DND-41 (cell line): ENCODE data around the gene SCYL2.

Experiments
- ATAC-seq: fragments of 200-7000 bp; cut with Tn5 transposase; 3 replicates; pipeline ENCODE4 v1.9.1; 2021; ENCODE audit warnings: low read depth; ENCODE audit not compliant: insufficient read depth
- DNase-seq: peaks from one replicate; pipeline ENCODE4 v3.0.0-alpha.2; 2020
- H2AFZ ChIP-seq: 2 replicates; pipeline ENCODE4 v1.6.0; 2012; ENCODE audit warnings: low read depth, low read length
- H3K27ac ChIP-seq: 2 replicates; pipeline ENCODE4 v1.5.1; 2012; ENCODE audit warnings: low read length, inconsistent platforms
- H3K27me3 ChIP-seq: fragments of 200-600 bp; sonication (generic); 2 replicates; pipeline ENCODE4 v1.6.0; 2012; ENCODE audit warnings: low read length, mild to moderate bottlenecking, inconsistent platforms; ENCODE audit not compliant: insufficient read depth, poor library complexity
- H3K36me3 ChIP-seq: 2 replicates; pipeline ENCODE4 v1.5.1; 2012; ENCODE audit warnings: low read length, inconsistent platforms; ENCODE audit not compliant: insufficient read depth
- H3K4me1 ChIP-seq: 2 replicates; pipeline ENCODE4 v1.5.1; 2012; ENCODE audit warnings: mild to moderate bottlenecking, low read length; ENCODE audit not compliant: insufficient read depth
- H3K4me2 ChIP-seq: 2 replicates; pipeline ENCODE4 v1.6.0; 2012; ENCODE audit warnings: mild to moderate bottlenecking, moderate library complexity, low read length, inconsistent platforms; ENCODE audit not compliant: insufficient read depth
- H3K4me3 ChIP-seq, 2 experiments: fragments of 200-600 bp in 1 of 2; shearing (Covaris generic) in 1 of 2; 2 replicates each; pipeline ENCODE4 v1.5.1; 2012 to 2016; ENCODE audit warnings: inconsistent platforms in 2 of 2, low read length in 2 of 2, mild to moderate bottlenecking in 2 of 2, low read depth in 1 of 2, moderate library complexity in 1 of 2
- H3K79me2 ChIP-seq: 2 replicates; pipeline ENCODE4 v1.6.0; 2012; ENCODE audit warnings: low read length, inconsistent platforms; ENCODE audit not compliant: insufficient read depth
- H3K9ac ChIP-seq: 2 replicates; pipeline ENCODE4 v1.6.0; 2012; ENCODE audit warnings: low read depth, mild to moderate bottlenecking, inconsistent platforms, low read length, moderate library complexity
- H3K9me3 ChIP-seq: 2 replicates; pipeline ENCODE4 v1.5.1; 2012; ENCODE audit warnings: low read length, moderate library complexity, mild to moderate bottlenecking, inconsistent platforms; ENCODE audit not compliant: insufficient read depth, severe bottlenecking
- H4K20me1 ChIP-seq: 2 replicates; pipeline ENCODE4 v1.6.0; 2012; ENCODE audit warnings: low read length; ENCODE audit not compliant: insufficient read depth
- EZH2 ChIP-seq: IDR thresholded peaks from 3 replicates; pipeline ENCODE4 v1.6.1; 2012; ENCODE audit warnings: borderline replicate concordance, low read depth, mild to moderate bottlenecking, moderate library complexity, low read length, inconsistent platforms; ENCODE audit not compliant: severe bottlenecking
- TF ChIP-seq, protein P1 (sequence below): IDR thresholded peaks from 2 replicates; pipeline ENCODE4 v1.5.1; 2012; ENCODE audit warnings: borderline replicate concordance, low read length, moderate library complexity, mild to moderate bottlenecking; ENCODE audit not compliant: poor library complexity, severe bottlenecking; ENCODE audit errors: extremely low read depth

SCYL2 gene

DNA sequence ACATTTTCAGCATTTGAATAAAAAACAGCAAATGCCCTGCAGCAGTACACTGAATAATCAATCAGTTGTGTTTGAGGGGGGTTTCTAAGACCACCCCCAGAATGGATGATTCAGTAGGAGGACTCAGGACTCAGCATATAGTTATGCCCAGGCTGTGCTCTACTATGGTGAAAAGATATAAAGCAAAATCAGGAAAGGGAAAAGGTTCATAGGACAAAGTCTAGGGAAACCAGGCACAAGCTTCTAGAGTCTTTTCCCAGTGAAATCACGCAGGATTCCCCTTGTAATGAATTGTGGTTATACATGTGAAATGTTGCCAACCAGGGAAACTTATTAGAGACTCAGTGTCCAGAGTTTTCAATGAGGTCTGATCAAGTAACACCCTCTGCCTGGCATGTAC, 64.9 kb downstream of the SCYL2 start:
- H3K9me3 ChIP-seq, result no peaks in the 10 kb centered on the region
- TF ChIP-seq, protein P1, sequence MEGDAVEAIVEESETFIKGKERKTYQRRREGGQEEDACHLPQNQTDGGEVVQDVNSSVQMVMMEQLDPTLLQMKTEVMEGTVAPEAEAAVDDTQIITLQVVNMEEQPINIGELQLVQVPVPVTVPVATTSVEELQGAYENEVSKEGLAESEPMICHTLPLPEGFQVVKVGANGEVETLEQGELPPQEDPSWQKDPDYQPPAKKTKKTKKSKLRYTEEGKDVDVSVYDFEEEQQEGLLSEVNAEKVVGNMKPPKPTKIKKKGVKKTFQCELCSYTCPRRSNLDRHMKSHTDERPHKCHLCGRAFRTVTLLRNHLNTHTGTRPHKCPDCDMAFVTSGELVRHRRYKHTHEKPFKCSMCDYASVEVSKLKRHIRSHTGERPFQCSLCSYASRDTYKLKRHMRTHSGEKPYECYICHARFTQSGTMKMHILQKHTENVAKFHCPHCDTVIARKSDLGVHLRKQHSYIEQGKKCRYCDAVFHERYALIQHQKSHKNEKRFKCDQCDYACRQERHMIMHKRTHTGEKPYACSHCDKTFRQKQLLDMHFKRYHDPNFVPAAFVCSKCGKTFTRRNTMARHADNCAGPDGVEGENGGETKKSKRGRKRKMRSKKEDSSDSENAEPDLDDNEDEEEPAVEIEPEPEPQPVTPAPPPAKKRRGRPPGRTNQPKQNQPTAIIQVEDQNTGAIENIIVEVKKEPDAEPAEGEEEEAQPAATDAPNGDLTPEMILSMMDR, result no peak
- TF ChIP-seq EZH2, result no peak
- no peak overlapping the region for H3K27ac ChIP-seq
- no peaks in the 10 kb centered on the region for H3K4me1 ChIP-seq
- ATAC-seq, result no peak
- H3K4me3 ChIP-seq, result no peak overlapping the region
- H3K4me2 ChIP-seq, result no peak overlapping the region
- no peak overlapping the region for H2AFZ ChIP-seq
- no peak overlapping the region for H3K9ac ChIP-seq
- H3K79me2 ChIP-seq, result no peaks in the 10 kb centered on the region
- no peak for DNase-seq
- H4K20me1 ChIP-seq, result no peaks in the 10 kb centered on the region
- H3K36me3 ChIP-seq, result peaks cover 70% of the 10 kb centered on the region
- no peaks in the 10 kb centered on the region for H3K27me3 ChIP-seq

DNA sequence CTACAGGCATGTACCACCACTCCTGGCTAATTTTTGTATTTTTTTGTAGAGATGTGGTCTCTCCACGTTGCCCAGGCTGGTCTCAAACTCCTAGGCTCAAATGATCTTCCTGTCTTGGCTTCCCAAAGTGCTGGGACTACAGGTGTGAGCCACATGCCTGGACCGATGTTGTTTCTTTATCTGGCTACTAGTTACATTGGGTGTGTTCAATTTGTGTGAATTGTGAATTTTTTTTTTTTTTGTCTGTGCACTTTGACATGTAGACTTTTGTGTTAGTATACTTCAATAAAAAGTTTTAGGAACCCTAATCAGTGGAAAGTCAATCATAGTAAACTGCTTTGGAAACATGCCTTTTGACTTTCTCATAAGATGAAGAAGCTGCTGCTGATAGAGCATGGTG, 65.9 kb downstream of the SCYL2 start:
- no peaks in the 10 kb centered on the region for H3K79me2 ChIP-seq
- H3K4me1 ChIP-seq, result no peaks in the 10 kb centered on the region
- no peak overlapping the region for H3K27ac ChIP-seq
- no peak overlapping the region for H2AFZ ChIP-seq
- no peak overlapping the region for H3K9ac ChIP-seq
- no peak for TF ChIP-seq EZH2
- TF ChIP-seq, protein P1, result no peak
- H3K9me3 ChIP-seq, result no peaks in the 10 kb centered on the region
- H3K4me2 ChIP-seq, result no peak overlapping the region
- H3K4me3 ChIP-seq, result no peak overlapping the region
- H3K27me3 ChIP-seq, result no peaks in the 10 kb centered on the region
- H3K36me3 ChIP-seq, result peaks cover 75% of the 10 kb centered on the region
- ATAC-seq (no peak), DNase-seq (no peak)
- H4K20me1 ChIP-seq, result no peaks in the 10 kb centered on the region

DNA sequence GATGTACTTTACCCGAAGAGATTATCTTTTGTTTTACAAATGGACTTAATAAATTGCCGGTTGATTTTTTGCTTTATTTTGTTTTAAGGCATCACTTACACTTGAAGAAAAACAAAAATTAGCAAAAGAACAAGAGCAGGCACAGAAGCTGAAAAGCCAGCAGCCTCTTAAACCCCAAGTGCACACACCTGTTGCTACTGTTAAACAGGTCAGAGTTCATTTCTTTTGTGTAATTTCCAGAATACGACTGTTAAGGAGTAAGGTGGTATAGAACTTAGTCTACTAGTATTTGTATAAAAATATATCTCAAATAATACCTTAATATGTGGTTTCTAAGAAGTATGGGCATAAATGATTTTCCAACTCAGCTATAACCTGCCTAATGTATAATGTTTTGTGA, 70.3 kb downstream of the SCYL2 start:
- no peaks in the 10 kb centered on the region for H3K79me2 ChIP-seq
- no peaks in the 10 kb centered on the region for H3K9me3 ChIP-seq
- no peak for ATAC-seq
- no peak overlapping the region for H3K27ac ChIP-seq
- no peak overlapping the region for H2AFZ ChIP-seq
- H3K4me3 ChIP-seq, result no peak overlapping the region
- H3K27me3 ChIP-seq, result no peaks in the 10 kb centered on the region
- H3K4me1 ChIP-seq, result no peaks in the 10 kb centered on the region
- peaks cover 65% of the 10 kb centered on the region for H3K36me3 ChIP-seq
- no peak for DNase-seq
- TF ChIP-seq, protein P1, result no peak
- no peak for TF ChIP-seq EZH2
- H3K4me2 ChIP-seq, result no peak overlapping the region
- H3K9ac ChIP-seq, result no peak overlapping the region
- no peaks in the 10 kb centered on the region for H4K20me1 ChIP-seq

DNA sequence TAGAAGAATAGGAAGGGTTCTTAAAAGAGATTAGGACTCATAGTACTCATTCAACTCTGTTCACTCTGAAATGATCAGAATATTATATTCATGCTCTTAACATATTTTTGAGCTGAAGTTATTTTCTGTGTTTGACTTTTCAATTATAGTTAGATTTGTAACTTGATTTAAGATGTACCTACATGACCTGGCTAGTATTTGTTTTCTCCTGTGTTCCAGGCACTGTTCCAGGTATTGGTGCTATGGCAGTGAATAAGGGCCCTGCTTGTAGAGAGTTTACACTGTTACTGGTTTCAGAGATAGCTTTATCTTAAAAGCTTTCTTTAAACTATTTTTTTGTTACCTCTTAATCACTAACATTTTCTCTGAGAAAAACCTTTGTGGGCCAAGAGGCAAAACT, 70.8 kb downstream of the SCYL2 start:
- no peak overlapping the region for H3K27ac ChIP-seq
- no peak overlapping the region for H3K4me2 ChIP-seq
- no peaks in the 10 kb centered on the region for H4K20me1 ChIP-seq
- H3K4me1 ChIP-seq, result no peaks in the 10 kb centered on the region
- no peak overlapping the region for H3K4me3 ChIP-seq
- no peaks in the 10 kb centered on the region for H3K79me2 ChIP-seq
- ATAC-seq (no peak), DNase-seq (no peak)
- no peaks in the 10 kb centered on the region for H3K27me3 ChIP-seq
- TF ChIP-seq, protein P1, result no peak
- no peak for TF ChIP-seq EZH2
- peaks cover 63% of the 10 kb centered on the region for H3K36me3 ChIP-seq
- no peak overlapping the region for H2AFZ ChIP-seq
- no peaks in the 10 kb centered on the region for H3K9me3 ChIP-seq
- H3K9ac ChIP-seq, result no peak overlapping the region
